CD4-positive, alpha-beta T cell treated with Interleukin-10 for 1 hour (primary cell): ENCODE results near the gene AQP9.
"Not testable (repeated sequence)": the region's sequence is repeated elsewhere in the genome, so short reads cannot be mapped to it uniquely, and the experiment has no call there.

Experiments used
- DNase-seq: peaks from one replicate; pipeline ENCODE4 v3.0.0-alpha.2; 2020

The AQP9 gene, protein sequence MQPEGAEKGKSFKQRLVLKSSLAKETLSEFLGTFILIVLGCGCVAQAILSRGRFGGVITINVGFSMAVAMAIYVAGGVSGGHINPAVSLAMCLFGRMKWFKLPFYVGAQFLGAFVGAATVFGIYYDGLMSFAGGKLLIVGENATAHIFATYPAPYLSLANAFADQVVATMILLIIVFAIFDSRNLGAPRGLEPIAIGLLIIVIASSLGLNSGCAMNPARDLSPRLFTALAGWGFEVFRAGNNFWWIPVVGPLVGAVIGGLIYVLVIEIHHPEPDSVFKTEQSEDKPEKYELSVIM

DNA sequence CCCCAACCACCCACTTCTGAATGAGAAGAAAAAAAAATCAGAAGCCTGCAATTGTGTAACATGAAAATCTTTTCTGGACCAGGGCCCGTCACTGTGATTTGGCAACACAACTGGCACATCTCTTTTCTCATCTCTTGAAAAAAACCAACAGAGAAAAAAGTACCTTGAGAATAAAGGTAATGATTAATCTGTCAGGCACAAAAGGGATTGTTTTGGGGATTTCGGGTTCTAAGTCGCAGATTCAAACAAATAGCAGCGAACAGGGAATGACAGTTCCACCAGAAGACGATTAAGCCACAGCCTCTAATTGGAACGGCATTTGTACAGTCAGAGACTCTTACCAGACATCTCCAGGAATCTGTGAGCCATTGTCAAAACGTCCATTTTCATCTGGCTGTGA lies at the start of gene AQP9:
Gene AQP9, plus strand, starts transcription at position 276 of the 400 bp plus-strand sequence. CDS start 185 bp downstream, outside the sequence.
- no peak for DNase-seq

DNA sequence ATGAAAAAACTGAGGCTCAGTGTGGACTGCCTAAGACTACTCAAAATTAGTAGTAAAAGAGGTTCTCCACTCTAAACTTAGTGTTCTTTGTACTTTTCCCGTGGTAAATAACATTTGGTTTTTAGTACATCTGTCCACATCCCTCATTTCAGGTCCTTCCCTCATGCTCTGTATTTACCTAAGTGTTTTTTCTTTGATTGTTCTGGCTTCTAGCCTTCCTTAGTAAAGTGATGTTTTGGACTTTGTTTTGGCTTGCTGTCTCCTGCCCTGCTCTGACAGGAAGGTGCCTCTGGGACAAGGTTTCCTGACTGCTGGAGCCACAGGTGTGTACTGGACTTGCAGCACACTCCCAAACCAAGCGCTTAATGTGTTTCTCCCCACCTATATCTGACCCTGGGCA lies 42.8 kb upstream of the AQP9 start:
- DNase-seq, result no peak

DNA sequence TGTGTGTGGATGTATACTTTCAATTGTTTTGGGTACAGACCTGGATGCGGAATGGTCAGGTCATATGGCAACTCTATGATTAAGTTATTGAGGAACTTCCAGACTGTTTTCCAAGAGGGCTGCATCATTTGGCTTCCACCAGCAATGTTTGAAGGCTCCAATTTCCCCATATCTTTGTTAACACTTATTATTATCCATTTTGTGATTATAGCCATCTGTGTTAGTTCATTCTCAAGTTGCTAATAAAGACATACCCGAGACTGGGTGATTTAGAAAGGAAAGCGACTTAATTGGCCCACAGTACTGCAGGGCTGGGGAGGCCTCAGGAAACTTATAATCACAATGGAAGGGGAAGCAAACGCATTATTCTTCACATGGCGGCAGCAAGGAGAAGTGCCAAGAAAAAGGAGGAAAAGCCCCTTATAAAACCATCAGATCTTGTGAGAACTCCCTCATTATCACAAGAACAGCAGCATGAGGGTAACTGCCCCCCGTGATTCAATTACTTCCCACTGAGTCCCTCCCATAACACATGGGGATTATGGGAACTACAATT lies 41.6 kb upstream of the AQP9 start:
- DNase-seq, result no peak

DNA sequence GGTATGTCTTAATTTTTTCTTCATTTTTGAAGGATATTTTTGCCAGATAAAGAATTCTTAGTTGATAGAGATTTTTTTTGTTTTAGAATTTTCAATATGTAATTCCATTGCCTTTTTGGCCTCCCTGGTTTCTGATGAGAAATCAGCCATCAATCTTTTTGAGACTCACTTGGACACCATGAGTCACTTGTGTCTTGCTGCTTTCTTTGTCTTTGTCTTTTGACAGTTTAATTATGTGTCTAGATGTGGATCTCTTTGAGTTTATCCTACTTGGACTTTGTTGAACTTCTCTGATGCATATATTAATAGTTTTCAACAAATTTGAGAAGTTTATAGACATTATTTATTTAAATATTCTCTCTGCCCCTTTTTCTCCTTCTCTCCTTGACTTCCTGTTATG lies 34.7 kb upstream of the AQP9 start:
- DNase-seq, result no peak

DNA sequence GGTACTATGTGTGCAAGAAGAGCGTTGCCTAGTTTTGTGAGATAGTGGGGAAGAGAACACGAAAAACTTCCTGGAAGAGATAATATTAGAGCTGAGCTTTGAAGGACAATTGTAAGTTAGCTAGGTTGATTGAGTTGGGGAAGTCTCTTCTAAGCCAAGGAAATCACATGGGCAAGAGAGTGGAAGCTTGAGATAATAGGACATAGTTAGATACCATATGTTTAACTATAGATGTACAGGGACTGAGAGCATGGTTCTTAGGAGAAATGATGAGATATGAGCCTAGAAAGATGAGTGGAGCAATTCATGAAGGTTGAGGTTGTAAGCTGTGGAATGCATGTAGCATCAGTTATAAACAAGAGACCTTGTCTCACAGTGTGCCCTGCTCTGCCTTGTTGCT lies 30.1 kb upstream of the AQP9 start:
- DNase-seq, result no peak

DNA sequence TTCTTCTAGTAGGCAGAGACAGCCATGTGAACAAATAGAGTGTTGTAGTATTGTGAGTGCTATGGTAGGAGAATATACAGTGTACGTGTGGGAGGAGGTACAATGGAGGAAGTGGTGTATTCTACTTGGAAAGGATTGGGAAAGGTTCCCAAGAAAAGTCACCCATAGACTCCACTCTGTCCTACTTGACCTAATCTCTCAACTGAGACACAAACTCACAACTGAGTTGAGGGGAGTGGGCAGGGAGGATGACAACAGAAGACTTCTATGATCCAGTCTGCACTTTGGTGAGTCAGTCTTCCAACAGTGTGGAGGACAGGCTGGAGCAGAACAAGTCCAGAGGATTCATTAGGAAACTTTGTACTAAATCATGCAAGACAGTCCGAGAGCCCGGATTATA lies 28.8 kb upstream of the AQP9 start:
- DNase-seq, result no peak

DNA sequence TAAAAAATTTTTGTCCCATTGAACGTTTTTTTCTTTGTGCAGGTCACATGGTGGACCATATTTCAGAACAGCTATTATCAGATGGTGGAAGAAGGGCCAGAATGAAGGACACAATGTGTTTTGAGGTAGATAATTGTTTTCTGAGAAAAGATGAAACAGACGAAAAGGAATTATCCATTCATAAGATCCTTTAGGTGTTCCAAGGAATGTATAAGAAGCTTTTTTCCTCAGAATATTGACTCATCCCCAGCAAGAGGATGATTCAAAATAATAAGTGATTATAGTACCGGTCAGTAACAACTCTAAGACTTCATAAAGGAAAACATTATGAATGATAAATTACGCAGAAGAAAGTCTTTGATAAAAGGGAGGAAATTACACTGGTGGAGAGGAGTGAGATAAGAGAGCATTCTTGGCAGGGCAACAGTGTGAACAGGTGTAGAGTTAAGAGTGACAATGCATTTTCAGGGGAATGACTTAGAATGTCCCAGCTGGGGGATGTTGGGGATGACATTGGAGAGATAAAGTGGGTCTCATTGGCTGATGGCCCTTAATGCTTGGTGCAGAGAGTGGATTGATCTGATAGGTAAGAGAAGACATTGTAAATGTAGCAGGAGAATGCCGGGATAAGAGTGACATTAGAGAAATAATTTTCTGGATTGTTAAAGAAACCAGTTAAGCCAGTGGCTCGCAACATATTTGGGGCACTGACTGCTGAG lies 27.0 kb upstream of the AQP9 start:
- DNase-seq, result no peak

DNA sequence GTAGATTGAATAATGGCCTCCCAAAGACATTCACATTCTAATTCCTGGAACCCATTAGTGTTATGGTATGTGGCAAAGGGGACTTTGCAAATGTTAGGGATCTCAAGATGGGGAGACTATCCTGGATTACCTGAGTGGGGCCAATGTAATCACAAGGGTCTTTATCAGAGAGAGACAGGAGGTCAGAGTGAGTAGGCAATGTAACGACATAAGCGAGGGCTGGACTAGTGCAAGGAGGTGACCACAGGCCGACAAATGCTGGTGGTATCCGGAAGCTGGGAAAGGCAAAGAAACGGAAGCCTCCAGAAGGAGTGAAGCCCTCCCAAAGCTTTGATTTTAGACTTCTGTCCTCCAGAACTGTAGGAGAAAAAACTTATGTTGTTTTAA lies 26.5 kb upstream of the AQP9 start:
- no peak for DNase-seq

DNA sequence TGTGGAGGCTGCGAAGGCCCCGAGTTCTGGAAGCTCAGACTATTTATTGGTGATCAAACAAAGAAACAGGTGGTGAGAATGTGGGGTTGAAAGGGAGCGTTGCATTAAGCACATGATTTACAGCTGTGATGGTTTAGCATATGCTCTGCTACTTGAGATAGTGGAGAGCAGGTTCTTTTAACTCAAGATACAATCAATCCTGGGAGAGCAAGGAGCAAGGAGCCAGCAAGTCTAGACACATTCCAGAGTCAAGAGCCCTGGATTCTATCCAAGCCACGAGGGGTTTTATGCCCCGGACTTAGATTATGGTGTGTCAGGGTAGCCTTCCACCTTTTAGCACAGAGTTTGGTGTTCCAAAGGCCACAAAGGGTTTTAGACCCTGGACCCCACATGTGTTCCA lies 24.8 kb upstream of the AQP9 start:
- DNase-seq, result not testable (repeated sequence)

DNA sequence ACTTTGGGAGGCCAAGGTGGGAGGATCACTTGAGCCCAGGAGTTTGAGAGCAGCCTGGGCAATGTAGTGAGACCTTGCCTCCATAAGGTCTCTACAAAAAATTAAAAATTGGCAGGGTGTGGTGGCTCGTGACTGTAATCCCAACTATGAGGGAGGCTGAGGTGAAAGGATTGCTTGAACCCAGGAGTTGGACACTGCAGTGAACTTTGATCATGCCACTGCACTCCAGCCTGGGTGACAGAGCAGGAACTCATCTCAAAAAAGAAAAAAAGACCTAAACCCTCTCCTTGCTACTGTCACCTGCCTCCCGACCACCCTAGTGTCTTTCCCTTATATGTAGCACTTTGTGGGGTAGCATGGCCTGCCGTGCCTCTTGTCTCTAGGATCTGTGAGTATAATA lies 23.8 kb upstream of the AQP9 start:
- DNase-seq, result no peak

DNA sequence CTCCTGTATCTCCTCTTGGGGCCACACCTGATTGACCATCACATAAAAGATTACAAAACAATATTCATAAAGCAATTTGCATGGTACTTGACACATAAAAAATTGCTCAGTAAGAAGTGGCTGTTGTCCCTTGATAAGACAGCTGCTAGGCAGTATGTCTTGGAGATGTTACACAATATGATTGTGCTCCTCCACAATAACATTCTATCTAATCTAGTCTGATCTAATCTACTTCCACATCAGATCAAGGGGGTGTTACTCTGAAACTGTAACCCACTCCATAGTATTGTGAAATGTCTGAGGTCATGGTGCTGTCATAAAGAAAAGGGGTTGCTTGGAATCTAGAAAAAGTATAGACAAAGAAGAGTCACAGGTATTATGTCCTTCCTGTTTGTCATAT lies 23.4 kb upstream of the AQP9 start:
- DNase-seq, result no peak

DNA sequence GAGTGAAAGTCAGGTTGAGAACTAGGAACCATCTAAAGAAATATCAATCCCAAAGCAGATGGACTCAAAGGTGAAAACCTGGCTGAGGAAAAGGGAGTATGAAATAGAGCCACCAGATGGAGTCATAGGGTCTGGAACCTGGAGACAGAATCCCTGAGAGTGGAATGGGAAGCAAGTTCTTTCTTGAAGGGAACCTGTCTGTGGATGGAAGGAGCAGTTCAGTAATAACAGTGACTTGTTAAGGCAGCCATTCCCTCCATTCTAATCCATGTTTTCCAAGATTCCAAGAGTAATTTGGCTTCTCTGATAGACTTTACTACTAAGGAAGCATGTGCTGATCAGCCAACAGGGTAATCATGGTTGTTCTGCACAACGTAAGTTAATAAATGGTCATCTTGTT lies 22.5 kb upstream of the AQP9 start:
- no peak for DNase-seq

DNA sequence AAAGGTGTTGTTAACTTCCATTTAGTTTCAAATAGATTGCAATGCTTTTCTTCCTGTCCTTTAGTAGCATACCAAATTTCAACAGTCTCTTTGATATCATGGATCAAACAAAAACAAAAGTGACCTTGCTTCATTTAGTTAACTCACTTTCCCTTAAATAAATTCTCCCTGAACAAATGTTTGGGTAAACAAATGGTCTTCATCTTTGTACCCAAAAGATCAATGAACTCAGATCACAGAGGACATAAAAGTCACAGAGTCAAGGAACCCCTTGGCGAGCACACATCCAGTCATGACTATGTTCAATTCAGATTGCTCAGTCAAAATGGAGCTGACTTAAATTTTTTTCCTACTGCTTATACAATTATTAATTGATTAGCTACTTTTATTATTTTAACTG lies 20.6 kb upstream of the AQP9 start:
- no peak for DNase-seq

DNA sequence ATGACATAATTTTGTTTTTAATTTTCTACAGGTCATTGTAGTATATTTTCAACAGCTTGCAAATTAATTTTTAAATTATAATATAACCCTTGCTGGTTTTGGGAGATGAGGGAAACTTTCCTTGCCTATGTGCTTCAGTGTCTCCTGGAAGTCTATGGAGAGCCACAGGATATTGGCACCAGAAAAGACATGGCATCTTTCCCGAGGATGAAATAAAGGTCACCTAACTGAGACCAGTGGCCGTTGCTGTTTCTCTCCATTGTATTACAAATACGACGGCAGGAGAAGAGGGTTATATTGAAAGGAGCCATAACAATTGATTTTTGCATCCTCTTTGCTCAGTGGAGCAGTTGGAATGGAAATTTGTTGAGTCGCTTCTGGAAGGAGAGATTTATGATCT lies 19.9 kb upstream of the AQP9 start:
- no peak for DNase-seq

DNA sequence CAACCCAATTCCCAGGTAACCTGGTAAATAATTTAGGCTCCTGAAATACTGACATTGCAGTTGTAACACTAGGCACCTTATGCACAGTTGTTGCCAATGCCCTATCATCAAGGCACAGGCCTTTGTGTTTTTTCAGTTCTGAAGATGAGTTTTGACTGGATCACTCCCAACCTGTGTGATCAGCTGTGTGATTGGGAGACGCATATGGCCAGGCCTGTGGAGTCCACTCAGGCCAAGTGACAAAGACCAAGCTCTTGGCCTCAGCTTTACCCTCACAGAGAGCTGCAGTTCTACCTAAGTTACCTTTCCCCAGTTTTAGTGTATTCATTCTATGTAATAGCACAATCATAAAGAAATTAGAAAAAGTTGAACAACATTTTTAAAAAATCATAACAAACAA lies 19.2 kb upstream of the AQP9 start:
- no peak for DNase-seq

DNA sequence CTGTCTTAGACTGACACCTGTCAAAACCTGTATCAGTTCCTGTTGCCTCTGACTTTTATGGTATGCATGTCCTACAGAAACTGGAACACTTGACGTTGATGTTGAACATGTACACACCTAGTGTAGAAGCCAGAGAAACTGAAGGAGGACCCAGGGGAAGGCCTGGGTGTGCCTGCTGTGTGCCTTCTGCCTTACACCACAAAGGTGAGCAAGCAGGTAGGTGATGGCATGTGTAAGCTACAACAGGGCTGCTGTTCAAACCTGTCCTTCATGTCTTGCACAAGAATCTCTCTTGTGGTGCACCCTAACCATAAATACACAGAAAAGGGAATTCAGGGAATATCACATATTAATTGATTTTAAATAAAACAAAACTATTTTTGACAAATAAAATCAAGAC lies 13.6 kb upstream of the AQP9 start:
- no peak for DNase-seq

DNA sequence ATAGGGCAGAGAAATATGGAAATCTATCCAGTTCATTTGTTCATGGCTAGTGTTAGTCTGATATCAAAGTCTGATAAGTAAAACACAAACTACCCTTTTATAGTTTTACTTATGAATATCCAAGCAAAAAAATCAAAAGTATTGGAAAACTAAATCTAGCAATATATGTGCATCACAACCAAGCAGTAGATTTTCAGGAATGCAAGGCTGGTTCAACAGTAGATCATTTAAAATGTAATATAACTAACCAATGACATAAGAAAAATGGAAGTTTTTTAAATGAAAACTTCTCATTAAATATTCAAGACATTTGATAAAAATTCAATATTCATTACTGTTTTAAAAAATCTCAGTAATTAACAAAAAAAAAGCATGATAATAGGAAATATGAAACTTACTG lies 12.8 kb upstream of the AQP9 start:
- no peak for DNase-seq

DNA sequence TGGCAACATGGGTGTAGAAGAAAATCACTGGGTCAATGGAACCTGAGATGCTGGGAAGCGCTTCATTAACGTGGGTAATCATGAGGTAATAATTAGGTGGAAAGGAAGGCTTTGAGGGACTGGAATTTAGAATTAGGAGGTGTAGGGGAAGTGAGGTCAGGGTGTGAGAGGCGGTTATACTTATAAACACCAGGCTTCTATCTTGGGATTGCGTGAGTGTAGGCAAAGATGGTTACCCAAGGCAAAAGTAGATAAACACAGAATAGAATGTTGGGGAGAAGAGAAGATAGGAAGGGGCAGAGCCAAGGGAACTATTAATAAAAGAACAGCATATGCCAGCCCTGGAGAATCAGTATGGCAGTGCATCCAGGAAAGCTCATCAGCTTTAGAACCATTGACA lies 3.3 kb upstream of the AQP9 start:
- no peak for DNase-seq

DNA sequence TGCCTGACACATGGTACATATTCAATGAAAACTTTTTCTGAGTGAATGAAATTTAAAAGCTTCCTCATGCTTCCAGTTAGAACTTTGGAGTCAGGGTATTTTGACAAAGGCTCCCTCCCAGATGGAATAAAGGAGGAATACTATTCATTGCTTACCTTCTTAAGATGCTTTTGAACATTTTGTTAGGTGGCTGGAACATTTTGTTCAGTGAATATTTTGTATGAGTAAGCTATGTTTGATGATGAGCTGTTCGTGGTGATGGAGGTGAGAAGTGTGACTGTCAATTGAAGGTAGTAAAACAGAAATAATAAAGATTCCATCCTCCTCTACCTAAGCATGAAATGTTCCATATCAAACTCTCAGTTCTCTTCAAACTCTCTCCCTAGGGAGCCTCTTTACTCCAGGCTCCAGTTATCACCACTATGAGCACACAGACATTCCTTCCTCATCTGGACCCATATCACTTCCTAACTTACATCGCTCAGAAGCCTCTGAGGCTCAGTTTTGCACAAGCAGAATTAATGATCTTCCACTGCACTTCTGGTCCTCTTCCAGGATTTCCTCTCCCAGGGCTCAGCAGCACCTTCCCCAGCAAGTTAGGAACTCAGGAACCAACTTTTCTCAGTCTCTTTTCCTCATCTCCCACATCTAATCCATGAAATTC lies 2.5 kb upstream of the AQP9 start:
- no peak for DNase-seq

DNA sequence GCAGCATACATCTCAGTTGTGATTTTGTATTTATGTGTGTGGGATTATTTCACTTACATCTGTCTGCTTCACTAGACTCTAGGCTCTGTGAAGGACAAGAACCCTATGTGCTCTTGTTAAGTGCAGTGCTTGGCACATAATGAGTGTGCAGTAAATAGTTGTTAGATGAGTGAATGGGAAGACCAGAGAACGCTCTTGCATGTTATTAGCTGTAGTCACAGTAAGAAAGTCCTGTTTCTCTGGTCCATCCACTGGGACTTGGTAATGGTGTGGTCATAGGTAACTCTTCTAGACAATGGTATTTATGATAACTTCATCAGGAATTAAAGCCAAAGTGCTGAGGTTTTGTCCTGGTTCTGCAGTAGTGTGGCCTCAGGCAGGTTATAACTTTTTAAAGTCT lies 1.4 kb upstream of the AQP9 start:
- DNase-seq, result no peak

DNA sequence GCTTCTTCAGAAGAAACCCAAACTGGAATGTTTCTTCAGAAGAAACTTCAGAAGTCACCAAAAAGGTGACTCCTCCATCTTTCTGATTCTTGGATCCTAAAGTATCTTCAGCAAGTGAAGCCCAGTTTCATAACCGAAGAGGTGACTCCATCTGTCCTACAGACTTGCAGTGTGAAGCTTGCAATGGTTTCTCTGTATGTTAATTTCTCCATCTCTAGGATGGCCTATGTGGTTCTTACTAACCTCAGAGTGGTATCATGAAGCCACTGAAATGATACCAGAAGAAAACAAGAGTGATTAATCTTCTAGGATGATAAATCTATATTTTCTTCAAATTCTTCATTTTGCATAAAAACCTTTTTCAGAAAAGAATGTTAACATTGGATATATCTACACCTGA lies 495 bp upstream of the AQP9 start:
- no peak for DNase-seq

DNA sequence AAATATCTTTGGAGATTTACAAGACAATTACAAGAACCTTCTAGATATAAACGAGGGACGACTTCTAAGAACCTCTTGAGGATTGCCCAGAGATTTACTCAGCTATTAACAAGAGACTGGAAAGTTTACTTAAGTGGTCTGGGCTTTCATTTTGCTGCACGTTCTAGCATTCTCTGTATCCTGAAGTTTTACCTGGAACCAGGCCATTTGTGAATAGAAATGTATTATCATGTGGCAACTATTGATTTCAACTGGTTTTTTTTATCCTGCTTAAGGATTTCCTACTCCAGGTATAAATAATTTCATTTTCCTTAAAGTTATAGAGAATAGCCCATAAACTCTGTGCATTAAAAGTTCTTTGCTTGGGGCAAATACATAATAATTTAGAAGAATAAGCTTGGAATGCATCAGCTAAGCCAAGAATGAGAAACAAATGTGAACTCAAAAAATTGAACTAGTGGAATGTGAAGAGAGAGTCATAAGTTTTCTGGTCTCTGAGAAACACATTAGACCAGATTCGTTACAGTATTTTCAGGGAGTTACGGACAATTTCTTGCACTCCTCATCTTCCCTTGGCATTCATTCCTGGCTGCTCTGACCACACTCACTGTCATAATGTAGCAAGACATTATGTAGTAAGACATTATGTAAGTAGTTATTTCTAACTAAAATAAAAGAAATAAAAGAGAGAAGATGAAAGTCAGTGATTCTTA lies 1.3 kb downstream of the AQP9 start:
- DNase-seq, result no peak

DNA sequence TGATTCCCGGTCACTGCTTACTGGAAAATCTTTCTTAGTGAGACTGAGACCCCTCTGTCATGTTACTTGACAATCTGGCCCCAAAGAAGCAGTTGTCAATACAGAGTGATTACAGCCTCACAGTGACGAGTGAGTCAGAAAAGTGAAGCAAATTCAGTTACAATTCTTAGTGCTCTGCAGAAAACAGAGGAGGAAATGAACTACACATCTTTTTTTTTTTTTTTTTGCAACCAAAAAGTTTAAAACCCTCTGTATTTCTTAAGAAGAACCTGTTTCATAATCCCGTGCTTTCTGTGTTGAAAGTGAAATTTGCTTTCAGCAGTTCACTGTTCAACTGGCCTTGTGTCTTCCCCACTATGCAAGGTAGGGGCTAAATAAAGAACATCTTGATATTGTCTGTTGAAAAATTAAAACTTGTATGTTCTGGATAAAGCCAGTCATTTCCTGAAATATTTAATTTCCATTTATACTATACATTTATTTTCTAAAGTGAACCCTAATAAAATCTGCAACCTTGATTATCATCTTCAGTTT lies 1.9 kb downstream of the AQP9 start:
- peak; percentile 0 for DNase-seq
